Duodenal mucosa (tissue), 2 donors: ENCODE results near the gene SYT1.

Experiments used
- H3K27ac ChIP-seq: one replicate; pipeline ENCODE4 v1.7.0; 2013; ENCODE audit warnings: low read depth, low read length
- H3K27me3 ChIP-seq, 2 donors: one replicate each; pipeline ENCODE4 v1.7.0; 2013; ENCODE audit warnings: low read length in 2 of 2, control low read depth in 1 of 2; ENCODE audit not compliant: insufficient read depth in 2 of 2, control insufficient read depth in 1 of 2
- H3K36me3 ChIP-seq, 2 donors: one replicate each; pipeline ENCODE4 v1.7.0; 2013; ENCODE audit warnings: low read length in 2 of 2, control low read depth in 1 of 2; ENCODE audit not compliant: insufficient read depth in 2 of 2, control insufficient read depth in 1 of 2
- H3K4me1 ChIP-seq, 2 donors: one replicate each; pipeline ENCODE4 v1.7.0; 2013; ENCODE audit warnings: low read length in 2 of 2, control low read depth in 1 of 2; ENCODE audit not compliant: insufficient read depth in 2 of 2, control insufficient read depth in 1 of 2
- H3K4me3 ChIP-seq, 2 donors: one replicate each; pipeline ENCODE4 v1.7.0; 2013; ENCODE audit warnings: low read length in 2 of 2, low read depth in 1 of 2
- H3K9ac ChIP-seq, 2 donors: one replicate each; pipeline ENCODE4 v1.7.0; 2013; ENCODE audit warnings: low read length in 2 of 2, low read depth in 1 of 2
- H3K9me3 ChIP-seq, 2 donors: one replicate each; pipeline ENCODE4 v1.7.0; 2013; ENCODE audit warnings: low read length in 2 of 2, control low read depth in 1 of 2; ENCODE audit not compliant: control insufficient read depth in 1 of 2

SYT1 gene

DNA sequence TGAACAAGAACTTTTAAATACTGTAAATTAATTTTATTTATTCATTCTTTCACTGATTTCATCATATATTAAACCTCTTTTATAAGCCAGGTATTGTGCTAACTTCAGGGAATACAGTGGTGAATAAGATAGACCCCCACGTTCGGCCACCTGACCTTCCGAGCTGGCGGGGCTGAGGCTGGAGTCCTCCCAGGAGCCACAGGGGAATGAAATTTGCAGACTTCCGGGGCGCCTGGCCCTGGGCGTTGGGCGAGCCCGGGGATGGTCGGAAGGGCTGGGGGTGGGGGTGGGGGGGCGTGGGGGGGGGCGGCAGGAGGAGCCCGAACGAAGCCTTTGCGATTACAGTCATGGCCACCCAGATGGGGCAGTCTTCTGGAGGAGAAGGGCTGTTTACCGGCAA lies 442.8 kb downstream of the SYT1 start:
- Histone ChIP-seq H3K36me3 (no peaks in the 10 kb centered on the region), H3K9me3 (no peaks in the 10 kb centered on the region), H3K4me3 (no peak overlapping the region), H3K9ac (no peak overlapping the region), H3K27me3 (no peaks in the 10 kb centered on the region), H3K27ac (no peak overlapping the region), H3K4me1 (no peaks in the 10 kb centered on the region)

DNA sequence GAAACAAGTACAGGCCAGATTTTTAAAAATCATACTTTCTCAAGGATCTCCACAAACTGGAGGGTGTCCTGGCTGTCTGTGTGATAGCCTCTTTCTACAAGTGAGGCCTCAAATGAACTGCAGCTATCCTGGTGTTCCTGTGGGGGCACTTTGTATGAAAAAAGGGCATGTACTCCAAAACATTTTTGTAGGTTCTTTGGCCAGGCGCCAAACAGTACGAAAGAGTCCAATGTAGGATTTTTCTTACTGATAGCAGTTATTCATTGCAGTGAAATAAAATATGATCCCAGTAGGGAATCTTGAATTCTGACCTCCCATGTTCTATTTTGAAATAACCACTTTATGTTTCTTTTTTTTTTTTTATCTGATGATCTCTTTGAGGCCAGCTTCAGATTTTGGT lies 444.5 kb downstream of the SYT1 start:
- no peak overlapping the region for H3K9ac ChIP-seq
- H3K4me1 ChIP-seq = no peaks in the 10 kb centered on the region
- H3K36me3 ChIP-seq = no peaks in the 10 kb centered on the region

DNA sequence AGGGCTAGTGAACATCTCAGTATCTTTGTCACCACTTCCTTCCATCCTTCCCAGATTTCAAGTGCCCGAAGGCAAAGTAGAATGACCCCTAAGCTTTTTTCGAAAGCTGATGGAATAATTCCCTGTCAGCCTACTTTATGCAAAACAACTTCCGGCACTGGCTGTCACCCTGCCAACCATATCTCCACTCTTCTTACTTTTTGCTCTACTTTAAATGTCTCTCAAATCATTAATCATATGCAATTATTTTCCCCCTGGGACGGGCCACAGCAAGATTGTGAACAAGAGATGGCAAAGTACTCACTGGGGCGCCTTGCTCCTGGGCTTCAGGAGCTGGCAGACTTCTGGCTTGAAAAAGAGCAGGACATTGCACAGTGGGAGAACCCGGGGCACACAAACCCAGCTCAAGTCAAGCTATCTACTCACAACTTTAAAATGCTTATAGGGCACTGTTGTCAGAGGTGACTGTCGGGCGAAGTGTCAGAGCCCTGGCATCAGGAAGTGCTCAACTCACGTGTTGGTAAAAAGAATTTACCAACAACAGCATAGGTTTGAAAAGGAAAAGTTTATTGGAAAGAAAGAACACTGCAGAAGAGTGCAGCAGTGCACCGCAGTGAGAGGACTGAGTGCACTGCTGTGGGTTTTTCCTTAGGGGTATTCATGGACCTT lies 452.7 kb downstream of the SYT1 start:
- H3K9ac ChIP-seq = no peak overlapping the region
- no peak overlapping the region for H3K4me3 ChIP-seq

More for the DNA sequence above, 444.5 kb downstream of the SYT1 start:
- Histone ChIP-seq H3K4me3 (no peak overlapping the region), H3K27me3 (no peaks in the 10 kb centered on the region), H3K9me3 (no peaks in the 10 kb centered on the region), H3K27ac (no peak overlapping the region)

DNA sequence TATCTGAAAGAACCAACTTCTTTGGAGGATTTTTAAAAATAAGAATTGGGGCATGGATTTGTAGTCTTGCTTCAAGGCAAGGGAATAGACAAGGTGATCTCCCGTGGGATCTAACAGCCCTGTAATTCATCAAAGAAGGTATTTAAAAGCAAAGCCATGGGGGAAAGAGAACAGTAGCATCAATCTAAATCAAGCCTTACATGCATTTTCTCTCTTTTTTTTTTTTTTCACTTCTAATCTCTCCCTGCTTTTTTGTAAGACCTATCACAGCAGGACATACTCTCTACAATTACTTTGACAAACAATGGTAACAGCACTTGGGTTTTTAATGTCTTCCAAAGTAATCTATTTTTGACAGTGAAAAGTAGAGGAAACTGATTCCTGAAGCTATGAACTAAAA lies 458.3 kb downstream of the SYT1 start:
- Histone ChIP-seq H3K9me3 (no peaks in the 10 kb centered on the region), H3K36me3 (no peaks in the 10 kb centered on the region), H3K27ac (no peak overlapping the region), H3K4me1 (no peaks in the 10 kb centered on the region), H3K4me3 (no peak overlapping the region), H3K27me3 (no peaks in the 10 kb centered on the region), H3K9ac (no peak overlapping the region)

More for the DNA sequence above, 452.7 kb downstream of the SYT1 start:
- Histone ChIP-seq H3K27ac (no peak overlapping the region), H3K9me3 (peaks cover 0 to 4% of the 10 kb centered on the region in 2 donors), H3K27me3 (no peaks in the 10 kb centered on the region), H3K4me1 (no peaks in the 10 kb centered on the region), H3K36me3 (no peaks in the 10 kb centered on the region)

DNA sequence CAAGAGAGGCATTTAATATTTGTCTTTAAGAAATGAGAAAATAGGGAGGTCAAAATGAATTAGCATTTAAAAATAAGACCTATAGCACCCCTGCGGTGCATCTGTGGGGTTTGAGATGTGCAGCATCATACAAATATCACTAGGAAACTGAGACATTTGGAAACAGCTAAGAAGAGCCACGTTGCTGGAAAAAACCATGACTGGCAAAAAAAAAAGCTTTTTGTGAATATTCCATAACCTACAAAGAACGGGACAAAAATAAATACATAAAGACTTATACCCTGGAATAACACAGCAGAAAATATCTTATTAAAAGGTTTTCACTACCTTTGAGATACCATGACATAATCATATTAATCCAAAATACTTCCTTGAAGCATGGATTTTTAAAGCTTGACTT lies 460.0 kb downstream of the SYT1 start:
- Histone ChIP-seq H3K4me1 (no peaks in the 10 kb centered on the region), H3K9ac (no peak overlapping the region), H3K9me3 (no peaks in the 10 kb centered on the region), H3K27ac (no peak overlapping the region), H3K27me3 (no peaks in the 10 kb centered on the region), H3K4me3 (no peak overlapping the region), H3K36me3 (no peaks in the 10 kb centered on the region)

DNA sequence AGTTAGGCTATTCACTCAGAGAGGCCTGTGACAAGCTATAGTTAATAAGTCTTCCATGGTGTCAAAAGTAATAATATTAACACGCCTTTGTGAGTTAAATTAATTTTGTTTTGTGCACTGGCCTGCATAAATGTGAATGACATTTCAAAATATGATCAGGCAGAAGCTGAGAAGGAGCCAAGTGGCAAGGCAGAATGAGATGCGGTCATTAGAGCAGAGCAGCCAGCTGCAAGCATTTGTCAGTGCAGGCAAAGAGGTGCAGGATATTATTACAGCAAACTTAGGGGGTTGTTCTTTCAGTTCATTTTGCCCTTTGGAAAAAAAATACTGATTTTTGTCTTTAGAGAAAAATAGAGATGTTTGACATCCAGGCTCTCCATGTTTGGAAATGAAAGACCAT lies 461.6 kb downstream of the SYT1 start:
- Histone ChIP-seq H3K4me3 (no peak overlapping the region), H3K9ac (no peak overlapping the region), H3K27me3 (no peaks in the 10 kb centered on the region), H3K9me3 (no peaks in the 10 kb centered on the region), H3K27ac (no peak overlapping the region), H3K36me3 (no peaks in the 10 kb centered on the region), H3K4me1 (no peaks in the 10 kb centered on the region)

DNA sequence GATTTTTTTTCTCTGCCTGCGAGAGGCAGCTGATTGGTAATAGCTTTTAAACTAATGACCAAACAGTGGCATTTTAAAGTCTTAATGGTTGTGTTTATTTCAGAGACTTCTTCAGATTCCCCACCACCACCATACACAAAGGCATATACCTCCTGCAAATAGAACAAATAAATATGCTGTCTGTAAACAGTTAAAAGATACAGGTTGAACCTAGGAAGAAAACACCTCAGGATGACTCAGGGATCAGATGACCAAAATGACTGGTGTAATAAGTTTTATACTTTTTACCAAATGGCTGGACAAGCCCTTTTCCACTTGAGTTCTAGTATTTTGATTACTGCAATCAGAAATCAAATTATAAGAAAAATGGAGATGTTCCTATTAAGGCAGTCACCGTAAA lies 462.1 kb downstream of the SYT1 start:
- no peak overlapping the region for H3K9ac ChIP-seq
- no peaks in the 10 kb centered on the region for H3K9me3 ChIP-seq
- no peaks in the 10 kb centered on the region for H3K27me3 ChIP-seq
- H3K4me3 ChIP-seq = no peak overlapping the region
- no peak overlapping the region for H3K27ac ChIP-seq
- H3K36me3 ChIP-seq = no peaks in the 10 kb centered on the region
- no peaks in the 10 kb centered on the region for H3K4me1 ChIP-seq

DNA sequence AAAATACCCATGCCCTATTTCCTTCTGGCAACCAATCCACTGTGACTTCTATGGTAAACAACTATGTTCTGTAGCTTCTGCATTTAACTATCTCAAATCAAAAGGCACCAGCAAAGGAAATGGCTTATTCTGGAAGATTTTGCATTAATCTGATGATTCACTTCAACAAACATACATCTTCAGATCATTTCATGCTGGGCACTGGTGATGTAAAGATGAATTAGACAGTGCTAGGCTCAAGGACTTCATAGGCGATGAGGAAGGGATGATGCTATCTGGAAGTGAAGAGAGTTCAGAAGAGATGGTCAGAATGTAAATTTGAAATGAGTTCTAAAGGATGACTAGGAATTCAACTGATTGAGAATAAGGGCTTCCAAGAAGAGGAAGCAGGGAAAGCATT lies 462.9 kb downstream of the SYT1 start:
- Histone ChIP-seq H3K9me3 (no peaks in the 10 kb centered on the region), H3K27ac (no peak overlapping the region), H3K36me3 (no peaks in the 10 kb centered on the region), H3K27me3 (no peaks in the 10 kb centered on the region), H3K9ac (no peak overlapping the region), H3K4me1 (no peaks in the 10 kb centered on the region), H3K4me3 (no peak overlapping the region)

DNA sequence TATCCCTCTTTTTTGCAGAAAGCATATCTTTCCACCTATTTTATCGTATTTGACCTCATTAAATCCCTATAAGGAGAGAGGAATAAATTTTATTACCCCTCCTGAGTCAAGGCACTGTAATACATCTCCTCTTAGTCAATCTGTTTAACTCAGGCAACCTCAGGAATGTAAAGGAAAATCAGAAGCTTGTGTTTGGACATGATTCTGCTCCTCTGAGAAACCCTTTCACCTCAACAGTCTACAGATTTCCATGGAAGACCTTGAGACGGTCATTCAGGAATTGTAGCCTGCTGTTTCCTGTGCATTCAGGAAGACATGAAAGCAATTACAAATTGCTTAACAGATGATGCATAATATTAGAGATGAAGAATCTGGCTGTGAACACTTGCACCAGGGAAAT lies 465.4 kb downstream of the SYT1 start:
- no peak overlapping the region for H3K27ac ChIP-seq
- no peaks in the 10 kb centered on the region for H3K4me1 ChIP-seq
- H3K9me3 ChIP-seq = no peaks in the 10 kb centered on the region
- no peaks in the 10 kb centered on the region for H3K27me3 ChIP-seq
- H3K9ac ChIP-seq = no peak overlapping the region
- no peak overlapping the region for H3K4me3 ChIP-seq
- H3K36me3 ChIP-seq = no peaks in the 10 kb centered on the region

DNA sequence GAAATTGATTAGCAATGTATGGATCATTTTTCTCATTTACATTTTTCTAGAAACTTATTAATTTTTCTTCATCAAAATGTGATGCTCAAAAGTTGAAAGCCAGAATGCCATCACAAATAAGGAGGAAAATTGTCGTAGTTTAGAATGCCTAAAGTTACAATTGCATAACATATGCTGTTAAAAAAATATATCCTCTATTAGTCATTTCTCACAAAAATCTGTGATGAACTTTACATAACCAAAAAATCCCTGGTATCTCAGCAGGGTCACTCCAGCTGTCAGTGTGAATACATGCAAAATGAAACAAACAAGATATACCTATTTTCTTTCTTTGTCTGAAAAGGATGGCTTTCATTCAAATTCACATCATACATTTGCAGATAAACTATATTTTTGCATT lies 467.3 kb downstream of the SYT1 start:
- Histone ChIP-seq H3K4me1 (no peaks in the 10 kb centered on the region), H3K27me3 (no peaks in the 10 kb centered on the region), H3K36me3 (no peaks in the 10 kb centered on the region), H3K4me3 (no peak overlapping the region), H3K9me3 (no peaks in the 10 kb centered on the region), H3K27ac (no peak overlapping the region), H3K9ac (no peak overlapping the region)

DNA sequence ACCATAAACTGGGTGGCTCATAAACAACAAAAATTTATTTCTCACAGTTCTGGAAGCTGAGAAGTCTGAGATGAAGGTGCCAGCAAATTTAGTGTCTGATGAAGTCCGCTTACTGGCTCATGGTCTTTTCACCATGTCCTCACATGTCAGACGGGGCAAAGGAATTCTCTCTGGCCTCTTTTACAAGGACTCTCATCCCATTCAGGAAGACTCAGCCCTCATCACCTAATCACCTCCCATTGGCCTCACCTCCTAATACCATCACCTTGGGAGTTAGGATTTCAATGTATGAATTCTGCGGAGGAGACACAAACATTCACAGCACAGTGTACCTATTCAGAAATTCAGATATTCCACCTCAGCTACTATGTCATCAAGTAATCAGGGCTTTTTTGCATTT lies 468.6 kb downstream of the SYT1 start:
- Histone ChIP-seq H3K4me1 (no peaks in the 10 kb centered on the region), H3K27me3 (no peaks in the 10 kb centered on the region), H3K9ac (no peak overlapping the region), H3K9me3 (no peaks in the 10 kb centered on the region), H3K4me3 (no peak overlapping the region), H3K36me3 (no peaks in the 10 kb centered on the region), H3K27ac (no peak overlapping the region)
